Loucy (cell line): ENCODE data around the gene C2CD4D.

Experiments
- H2AFZ ChIP-seq: fragments of 200-600 bp; sonication (generic); 2 replicates; pipeline ENCODE4 v1.6.0; 2016; ENCODE audit warnings: antibody characterized with exemption, mild to moderate bottlenecking, low read length, moderate library complexity
- H3F3A ChIP-seq: fragments of 200-600 bp; 2 replicates; pipeline ENCODE4 v1.6.0; 2016; ENCODE audit warnings: antibody characterized with exemption, low read depth, mild to moderate bottlenecking
- H3K27me3 ChIP-seq: fragments of 200-600 bp; sonication (generic); 2 replicates; pipeline ENCODE4 v1.6.1; 2014; ENCODE audit warnings: low read length, mild to moderate bottlenecking; ENCODE audit not compliant: insufficient read depth, poor library complexity, severe bottlenecking
- H3K36me3 ChIP-seq: fragments of 200-600 bp; sonication (generic); 2 replicates; pipeline ENCODE4 v1.6.1; 2016; ENCODE audit warnings: low read length; ENCODE audit not compliant: insufficient read depth
- H3K4me1 ChIP-seq: fragments of 200-600 bp; sonication (generic); 2 replicates; pipeline ENCODE4 v1.5.1; 2014; ENCODE audit warnings: low read length, mild to moderate bottlenecking; ENCODE audit not compliant: insufficient read depth, poor library complexity, severe bottlenecking
- H3K4me2 ChIP-seq: fragments of 200-600 bp; sonication (generic); 2 replicates; pipeline ENCODE4 v1.6.0; 2014; ENCODE audit warnings: antibody characterized with exemption, low read length, low read depth, mild to moderate bottlenecking; ENCODE audit not compliant: poor library complexity, severe bottlenecking
- H3K4me3 ChIP-seq: fragments of 200-600 bp; sonication (generic); 2 replicates; pipeline ENCODE4 v1.5.1; 2014; ENCODE audit warnings: low read length, mild to moderate bottlenecking, mixed read lengths; ENCODE audit not compliant: poor library complexity, severe bottlenecking
- H3K79me2 ChIP-seq: fragments of 200-600 bp; sonication (generic); 2 replicates; pipeline ENCODE4 v1.6.1; 2014; ENCODE audit warnings: low read length; ENCODE audit not compliant: insufficient read depth
- H3K9ac ChIP-seq: fragments of 200-600 bp; sonication (generic); 2 replicates; pipeline ENCODE4 v1.6.0; 2014; ENCODE audit warnings: mild to moderate bottlenecking, low read depth, low read length, moderate library complexity; ENCODE audit not compliant: poor library complexity, severe bottlenecking
- H3K9me2 ChIP-seq: fragments of 200-600 bp; sonication (generic); replicated peaks from 2 replicates; pipeline ENCODE4 v1.6.1; 2016; ENCODE audit warnings: low read depth, low read length, mixed read lengths
- H3K9me3 ChIP-seq: fragments of 200-600 bp; sonication (generic); 2 replicates; pipeline ENCODE4 v1.6.1; 2014; ENCODE audit warnings: mild to moderate bottlenecking, antibody characterized with exemption, low read length, low read depth; ENCODE audit not compliant: insufficient read depth
- H4K20me1 ChIP-seq: fragments of 200-600 bp; sonication (generic); 2 replicates; pipeline ENCODE4 v1.6.0; 2014; ENCODE audit warnings: antibody characterized with exemption, low read length, mild to moderate bottlenecking; ENCODE audit not compliant: insufficient read depth, poor library complexity, severe bottlenecking
- EZH2phosphoT487 ChIP-seq: fragments of 200-600 bp; IDR thresholded peaks from 2 replicates; pipeline ENCODE4 v1.6.1; 2018; ENCODE audit warnings: antibody characterized with exemption, mild to moderate bottlenecking, moderate library complexity, borderline replicate concordance
- TF ChIP-seq, protein P1 (sequence below): fragments of 200-600 bp; sonication (generic); conservative IDR thresholded peaks from 2 replicates; pipeline ENCODE4 v1.5.1; 2014; ENCODE audit warnings: mild to moderate bottlenecking, antibody characterized with exemption, low read length

Gene C2CD4D

DNA sequence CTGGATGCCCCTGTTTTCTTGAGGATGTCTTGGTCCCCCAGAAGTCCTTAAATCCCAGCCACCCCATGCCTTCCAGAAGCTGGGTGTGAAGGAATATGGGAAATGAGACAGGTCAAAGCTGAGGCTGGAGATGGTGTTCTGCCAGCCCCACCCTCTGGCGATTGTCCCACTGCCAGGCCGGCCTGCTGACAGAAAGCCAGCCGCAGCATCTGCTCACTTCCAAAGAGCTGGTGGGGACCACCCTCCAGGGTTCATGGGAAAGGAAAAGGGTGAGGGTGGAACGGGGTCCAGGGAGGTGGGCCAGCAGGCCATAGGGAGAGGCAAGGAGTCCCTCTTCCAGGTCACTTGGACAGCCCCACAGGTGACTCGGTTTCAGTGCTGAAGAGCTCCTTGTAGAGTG, 32.5 kb downstream of the C2CD4D start:
- Histone ChIP-seq H3K4me2 (no peak overlapping the region), H3K79me2 (no peaks in the 10 kb centered on the region), H3K4me3 (no peak overlapping the region), H3F3A (no peaks in the 10 kb centered on the region), H3K9me2 (no peaks in the 10 kb centered on the region), H3K9ac (no peak overlapping the region), H3K36me3 (no peaks in the 10 kb centered on the region), H3K9me3 (no peaks in the 10 kb centered on the region), H4K20me1 (no peaks in the 10 kb centered on the region), H3K4me1 (no peaks in the 10 kb centered on the region), H2AFZ (no peak overlapping the region), H3K27me3 (no peaks in the 10 kb centered on the region)
- no peak for TF ChIP-seq EZH2phosphoT487
- TF ChIP-seq, protein P1, sequence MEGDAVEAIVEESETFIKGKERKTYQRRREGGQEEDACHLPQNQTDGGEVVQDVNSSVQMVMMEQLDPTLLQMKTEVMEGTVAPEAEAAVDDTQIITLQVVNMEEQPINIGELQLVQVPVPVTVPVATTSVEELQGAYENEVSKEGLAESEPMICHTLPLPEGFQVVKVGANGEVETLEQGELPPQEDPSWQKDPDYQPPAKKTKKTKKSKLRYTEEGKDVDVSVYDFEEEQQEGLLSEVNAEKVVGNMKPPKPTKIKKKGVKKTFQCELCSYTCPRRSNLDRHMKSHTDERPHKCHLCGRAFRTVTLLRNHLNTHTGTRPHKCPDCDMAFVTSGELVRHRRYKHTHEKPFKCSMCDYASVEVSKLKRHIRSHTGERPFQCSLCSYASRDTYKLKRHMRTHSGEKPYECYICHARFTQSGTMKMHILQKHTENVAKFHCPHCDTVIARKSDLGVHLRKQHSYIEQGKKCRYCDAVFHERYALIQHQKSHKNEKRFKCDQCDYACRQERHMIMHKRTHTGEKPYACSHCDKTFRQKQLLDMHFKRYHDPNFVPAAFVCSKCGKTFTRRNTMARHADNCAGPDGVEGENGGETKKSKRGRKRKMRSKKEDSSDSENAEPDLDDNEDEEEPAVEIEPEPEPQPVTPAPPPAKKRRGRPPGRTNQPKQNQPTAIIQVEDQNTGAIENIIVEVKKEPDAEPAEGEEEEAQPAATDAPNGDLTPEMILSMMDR = no peak

DNA sequence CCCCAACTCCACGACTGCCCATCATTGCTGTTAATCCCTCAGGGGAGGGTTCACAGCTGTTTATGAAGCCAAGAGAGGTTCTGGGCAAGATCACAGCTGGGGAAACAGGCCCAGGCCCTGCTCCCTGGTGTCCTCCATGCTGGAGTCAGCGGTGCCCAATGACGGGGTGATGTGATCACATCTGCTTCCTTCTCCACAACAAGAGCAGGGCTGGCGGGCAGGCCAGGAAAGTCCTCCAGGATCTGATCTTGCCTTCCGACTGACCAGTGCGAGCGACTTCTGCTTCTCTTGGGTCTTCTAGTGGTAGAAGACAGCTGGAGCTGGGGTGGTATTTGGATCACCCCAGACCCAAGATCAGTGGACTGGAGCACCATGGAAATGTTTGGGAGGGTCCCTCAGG, 33.5 kb downstream of the C2CD4D start:
- H3K9me2 ChIP-seq = no peaks in the 10 kb centered on the region
- no peak overlapping the region for H3K4me2 ChIP-seq
- H3K9ac ChIP-seq = no peak overlapping the region
- H3K4me1 ChIP-seq = no peaks in the 10 kb centered on the region
- no peaks in the 10 kb centered on the region for H3K79me2 ChIP-seq
- no peak overlapping the region for H3K4me3 ChIP-seq
- H3K27me3 ChIP-seq = no peaks in the 10 kb centered on the region
- no peak overlapping the region for H2AFZ ChIP-seq
- H3K36me3 ChIP-seq = no peaks in the 10 kb centered on the region
- H3F3A ChIP-seq = no peaks in the 10 kb centered on the region
- no peaks in the 10 kb centered on the region for H3K9me3 ChIP-seq
- H4K20me1 ChIP-seq = no peaks in the 10 kb centered on the region
- no peak for TF ChIP-seq EZH2phosphoT487
- TF ChIP-seq, protein P1 = no peak

DNA sequence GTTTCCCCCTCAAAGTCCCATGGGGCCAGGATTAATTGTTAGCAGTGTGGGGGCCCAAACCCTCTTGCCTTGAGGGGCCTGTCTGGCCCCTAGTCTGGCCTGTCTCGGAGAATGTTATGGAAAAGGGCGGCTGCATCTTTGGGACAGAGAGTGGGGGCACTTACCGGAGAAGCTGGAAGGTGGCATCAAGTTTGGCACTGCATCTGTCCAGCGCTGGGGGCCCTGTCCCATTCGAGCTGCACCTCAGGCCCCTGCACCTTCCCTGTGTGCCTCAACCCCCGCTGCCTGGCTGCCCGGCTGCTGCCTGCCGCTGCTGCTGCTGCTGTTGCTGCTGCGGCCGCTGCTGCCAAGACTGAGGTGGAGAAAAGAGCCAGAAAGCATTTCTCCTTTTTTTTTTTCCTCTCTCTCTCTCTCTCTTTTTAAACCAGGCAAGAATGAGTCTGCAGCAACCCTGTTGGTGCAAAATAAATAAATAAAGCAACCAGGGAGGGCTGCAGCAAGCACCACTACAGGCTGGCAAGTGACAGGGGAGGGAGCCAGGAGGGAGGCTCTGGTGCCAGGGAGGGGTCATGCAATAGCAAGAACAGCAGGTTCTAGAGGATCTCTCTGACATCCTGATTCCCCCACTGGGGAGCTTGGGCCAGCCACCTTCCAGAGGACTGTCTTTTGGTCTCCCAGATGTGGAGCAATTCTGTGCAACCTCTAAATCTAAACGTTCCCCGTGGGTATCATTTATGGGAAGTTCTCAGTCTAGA, 34.4 kb downstream of the C2CD4D start, which contains the start of gene LINGO4:
Gene LINGO4, minus strand, starts transcription at position 354 of the 755 bp plus-strand sequence. CDS start 2,715 bp downstream, outside the sequence.
- Histone ChIP-seq H3K4me1 (no peaks in the 10 kb centered on the region), H3K9me2 (no peaks in the 10 kb centered on the region), H4K20me1 (no peaks in the 10 kb centered on the region), H3K9me3 (no peaks in the 10 kb centered on the region), H2AFZ (no peak within 1 kb of the TSS), H3K36me3 (no peaks in the 10 kb centered on the region), H3K79me2 (no peaks in the 10 kb centered on the region), H3K4me2 (no peak within 1 kb of the TSS), H3K27me3 (no peaks in the 10 kb centered on the region), H3K4me3 (no peak within 1 kb of the TSS), H3F3A (no peaks in the 10 kb centered on the region), H3K9ac (no peak within 1 kb of the TSS)
- TF ChIP-seq, protein P1 = no peak
- no peak for TF ChIP-seq EZH2phosphoT487
